ENCODE results near the gene SPAG16.
"Not testable (repeated sequence)": the region's sequence is repeated elsewhere in the genome, so short reads cannot be mapped to it uniquely, and the experiment has no call there.

Gene SPAG16

DNA sequence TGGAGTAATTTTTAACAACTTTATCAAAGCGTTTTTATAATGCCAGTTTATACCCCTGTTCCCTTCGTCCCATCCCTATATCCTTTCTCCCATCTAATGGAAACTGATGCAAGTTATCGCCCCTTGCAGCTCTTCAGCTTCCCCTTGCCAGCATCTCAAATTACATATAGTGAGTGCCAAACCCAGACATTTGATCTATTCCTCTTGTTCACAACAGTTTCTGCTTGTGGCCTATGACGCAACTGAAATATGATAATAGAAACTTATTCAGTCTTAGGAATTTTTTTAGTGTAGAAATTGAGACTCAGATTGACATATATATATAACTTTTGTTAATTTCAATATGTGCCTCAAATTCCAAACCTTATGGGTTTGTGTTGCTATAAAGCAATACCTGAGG lies 564.4 kb downstream of the SPAG16 start:
- DNase-seq, result no peak

DNA sequence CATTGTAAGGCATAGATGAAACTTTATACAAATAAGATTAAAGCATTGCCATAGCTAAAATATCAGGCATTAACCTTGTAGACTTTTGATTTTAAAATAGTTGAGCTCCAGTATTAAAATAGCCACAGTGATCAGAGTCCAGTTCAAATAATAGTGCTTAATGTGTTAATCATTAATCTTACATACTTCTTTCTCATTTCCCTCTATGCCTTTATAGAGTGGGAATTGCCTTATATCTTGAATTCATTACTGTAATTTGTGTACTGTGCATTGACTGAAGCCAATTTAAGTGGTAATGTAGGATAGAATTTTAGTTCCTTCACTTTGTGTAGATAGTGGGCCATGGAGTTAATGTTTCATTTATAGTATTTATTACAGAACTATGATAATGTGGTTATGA lies 577.4 kb downstream of the SPAG16 start:
- DNase-seq, result no peak

DNA sequence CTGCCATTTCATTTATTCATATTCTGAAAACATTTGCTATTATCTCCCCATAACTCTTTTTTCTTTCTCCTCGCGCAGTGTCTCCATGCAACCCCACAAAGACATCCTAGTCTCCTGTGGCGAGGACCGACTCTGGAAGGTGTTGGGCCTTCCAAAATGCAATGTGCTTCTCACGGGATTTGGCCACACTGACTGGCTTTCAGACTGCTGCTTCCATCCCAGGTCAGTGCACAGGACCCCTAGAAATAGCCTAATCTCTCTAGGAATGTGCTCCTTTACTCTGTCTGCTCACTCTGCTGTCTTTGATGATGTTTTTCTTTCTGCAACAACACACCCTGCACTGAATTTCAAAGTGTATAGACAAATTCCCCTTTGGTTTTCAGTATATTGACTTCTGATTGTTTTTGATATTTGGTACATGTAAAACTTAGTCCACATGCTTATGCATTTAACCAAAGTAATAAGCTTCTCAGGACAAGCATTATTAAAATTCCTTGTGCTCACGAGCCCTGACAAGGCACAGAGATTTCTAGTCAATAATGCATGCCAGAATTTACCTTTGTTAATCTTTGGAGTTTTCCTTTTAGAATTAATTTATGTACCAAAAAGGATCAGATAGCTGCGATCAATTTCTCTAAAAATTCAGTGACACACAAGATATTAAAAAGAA lies 578.3 kb downstream of the SPAG16 start:
- no peak for DNase-seq

DNA sequence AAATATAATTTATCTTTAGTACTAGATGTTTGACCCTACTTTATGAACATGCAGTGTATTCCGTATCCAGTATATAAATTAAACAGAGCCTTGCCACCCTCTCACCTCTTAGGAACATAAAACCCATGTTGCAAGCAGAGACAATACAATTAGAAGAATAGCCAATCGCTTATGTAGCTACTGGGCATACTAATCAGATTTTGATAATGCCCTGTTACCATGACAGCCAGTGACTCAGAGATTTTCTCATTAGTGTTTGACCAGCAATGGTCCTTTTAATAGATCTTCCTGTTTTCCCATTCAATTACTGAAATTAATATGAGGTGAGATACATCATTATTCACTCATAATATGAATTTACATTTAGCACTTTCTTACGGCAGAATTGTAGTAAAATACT lies 579.3 kb downstream of the SPAG16 start:
- DNase-seq, result peak; percentile 48

DNA sequence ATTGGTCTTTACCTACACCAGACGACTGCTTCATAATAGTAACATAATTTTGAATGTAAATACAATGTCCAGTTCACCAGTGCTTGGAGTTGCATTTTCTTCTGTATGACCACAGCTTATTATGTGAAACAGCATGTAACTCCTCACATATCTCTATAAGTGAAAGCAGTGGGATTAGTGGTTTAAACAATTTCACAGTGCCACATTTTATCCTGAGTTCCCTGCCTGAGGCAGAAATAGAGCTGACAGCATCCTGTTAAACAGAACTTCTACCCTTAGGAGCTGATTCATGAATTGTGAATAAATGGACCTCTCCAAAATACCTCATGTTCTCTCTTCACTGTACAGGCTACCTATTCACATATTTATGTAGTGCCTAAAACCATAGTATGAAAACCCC lies 584.3 kb downstream of the SPAG16 start:
- no peak for DNase-seq

DNA sequence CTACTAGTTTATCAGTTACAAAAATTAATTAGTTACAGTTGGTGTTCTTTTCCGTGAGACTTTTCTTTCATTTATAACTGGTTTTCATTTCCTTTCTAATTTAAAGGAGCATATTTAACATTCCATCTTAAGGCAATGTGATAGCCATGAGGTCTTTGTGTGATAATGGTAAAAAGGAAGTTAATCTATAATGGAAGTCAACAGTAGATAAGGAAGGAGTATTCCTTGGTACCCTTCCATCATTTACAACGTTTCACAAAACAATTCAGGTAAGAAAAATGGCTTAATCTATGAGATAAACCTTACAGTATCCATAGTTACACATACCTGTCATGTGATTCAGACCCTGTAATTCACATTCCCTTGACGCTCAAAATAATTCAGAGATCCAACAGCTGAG lies 601.2 kb downstream of the SPAG16 start:
- no peak for DNase-seq

DNA sequence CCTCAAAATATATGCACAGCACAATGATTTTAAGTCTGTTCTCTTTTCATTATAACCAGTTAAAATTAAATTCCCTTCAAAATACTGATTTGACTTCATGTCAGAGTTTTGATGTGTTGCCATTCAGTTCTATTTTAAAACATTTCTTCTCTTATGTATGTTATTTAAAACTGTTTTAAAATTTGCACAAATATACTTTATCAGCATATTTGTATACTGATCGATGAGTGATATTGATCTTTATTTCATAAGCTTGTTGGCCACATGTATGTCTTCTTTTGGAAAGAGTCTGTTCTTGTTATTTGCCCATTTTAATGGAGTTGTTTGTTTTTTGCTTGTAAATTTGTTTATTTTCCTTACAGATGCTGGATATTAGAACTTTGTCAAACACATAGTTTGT lies 630.2 kb downstream of the SPAG16 start:
- no peak for DNase-seq

DNA sequence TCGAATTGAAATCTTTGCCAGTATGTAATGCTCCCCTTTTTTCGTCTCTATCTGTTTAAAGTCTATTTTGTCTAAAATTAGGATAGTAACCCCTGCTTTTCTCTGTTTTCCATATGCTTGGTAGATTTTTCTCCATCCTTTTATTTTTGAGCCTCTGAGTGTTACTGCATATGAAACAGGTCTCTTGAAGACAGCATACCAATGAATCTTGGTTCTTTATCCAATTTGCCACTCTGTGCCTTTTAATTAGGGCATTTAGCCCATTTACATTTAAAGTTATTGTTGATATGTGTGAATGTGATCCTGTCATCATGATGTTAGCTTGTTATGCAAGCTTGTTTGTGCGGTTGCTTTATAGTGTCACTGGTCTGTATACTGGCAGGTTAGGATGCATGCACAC lies 635.8 kb downstream of the SPAG16 start:
- no peak for DNase-seq

DNA sequence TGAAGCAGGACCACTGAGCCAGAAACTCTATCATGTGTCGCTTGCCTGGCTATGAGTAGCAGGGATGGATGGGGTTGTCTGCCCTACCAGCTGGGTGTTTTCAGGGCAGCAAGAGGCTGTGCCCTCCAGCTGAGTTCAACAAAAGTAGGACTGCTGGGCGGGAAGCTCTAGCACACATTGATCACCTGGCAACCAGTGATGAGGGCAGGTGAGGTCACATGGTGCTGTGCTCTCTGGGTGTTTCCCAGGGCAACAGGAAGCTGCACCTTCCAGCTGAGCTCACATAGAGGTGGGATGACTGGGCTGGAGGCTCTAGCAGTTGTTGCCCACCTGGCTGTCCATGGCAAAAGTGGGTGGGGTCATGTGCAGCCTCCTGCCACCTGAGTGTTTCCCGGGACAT lies 639.3 kb downstream of the SPAG16 start:
- DNase-seq, result peak; percentile 97

DNA sequence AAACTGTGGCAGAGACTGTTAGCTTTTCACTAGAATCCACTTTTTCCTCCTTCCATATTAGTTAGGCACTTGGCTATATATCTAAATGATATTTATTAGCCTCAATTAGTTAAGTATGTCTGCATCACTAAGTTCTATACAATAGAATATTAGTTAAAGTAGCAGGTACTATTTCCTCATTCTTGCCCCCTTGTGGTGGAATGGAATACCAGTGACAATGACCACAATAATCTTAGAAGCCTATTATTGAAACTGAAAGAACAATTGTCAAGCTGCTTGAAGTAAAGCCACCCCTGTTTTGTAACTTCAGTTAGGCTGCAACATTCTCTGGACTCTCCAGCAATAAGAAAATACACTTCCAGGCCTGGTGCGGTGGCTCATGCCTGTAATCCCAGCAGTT lies 650.3 kb downstream of the SPAG16 start:
- peak; percentile 2 for DNase-seq

DNA sequence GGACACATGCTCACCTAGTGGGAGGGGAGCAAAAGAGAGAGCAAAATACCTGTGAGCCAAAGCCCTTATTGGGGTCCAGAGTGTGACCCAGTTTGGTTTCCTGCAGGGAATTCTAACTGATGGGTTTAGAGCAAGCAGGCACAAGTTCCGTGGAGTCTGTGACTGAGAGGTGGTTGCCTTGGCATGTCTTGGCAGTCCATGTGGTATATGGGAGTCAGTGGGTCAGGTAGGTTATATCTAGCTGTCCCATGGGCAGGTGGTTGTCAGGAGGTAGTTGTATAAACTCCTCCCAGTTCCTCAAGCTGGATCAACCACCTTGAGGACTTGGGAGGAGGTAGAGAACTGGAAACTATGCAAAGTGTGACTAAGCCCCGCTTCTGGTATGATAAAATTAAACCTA lies 673.8 kb downstream of the SPAG16 start:
- no peak for DNase-seq

DNA sequence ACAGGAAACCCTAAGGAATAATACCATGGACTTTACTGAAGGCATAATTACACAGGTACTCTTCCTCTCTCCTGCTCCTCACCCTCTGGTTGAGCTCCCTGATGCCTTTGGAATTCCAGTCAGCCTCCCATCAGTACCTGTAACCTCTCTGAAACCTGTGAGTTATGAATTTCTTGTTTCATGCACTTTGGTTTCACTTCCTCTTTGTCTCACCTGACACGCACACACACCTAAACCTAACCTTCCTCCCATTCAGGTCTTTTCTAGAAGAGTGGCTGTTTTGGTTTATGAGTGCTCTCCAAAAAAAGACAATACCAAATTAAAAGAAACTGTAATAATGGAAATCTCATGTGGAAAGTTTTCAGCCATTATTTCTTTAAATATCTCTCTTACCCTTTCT lies 675.3 kb downstream of the SPAG16 start:
- DNase-seq, result no peak

DNA sequence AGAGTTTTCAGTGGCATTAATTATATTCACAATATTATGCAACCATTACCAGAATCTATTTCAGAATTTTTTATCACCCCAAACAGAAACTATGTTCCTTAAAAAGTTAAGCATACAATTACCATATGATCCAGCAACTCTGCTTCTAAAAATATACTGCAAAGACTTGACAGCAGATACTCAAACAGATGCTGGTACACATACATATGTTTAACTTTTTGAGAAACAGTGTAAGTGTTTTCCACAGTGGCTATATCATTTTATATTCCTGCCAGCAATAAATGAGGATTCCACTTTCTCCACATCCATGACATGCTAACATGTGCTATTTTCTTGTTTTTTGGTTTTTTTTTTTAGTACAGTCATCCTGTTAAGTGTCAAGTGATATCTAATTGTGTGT lies 687.3 kb downstream of the SPAG16 start:
- DNase-seq, result no peak

DNA sequence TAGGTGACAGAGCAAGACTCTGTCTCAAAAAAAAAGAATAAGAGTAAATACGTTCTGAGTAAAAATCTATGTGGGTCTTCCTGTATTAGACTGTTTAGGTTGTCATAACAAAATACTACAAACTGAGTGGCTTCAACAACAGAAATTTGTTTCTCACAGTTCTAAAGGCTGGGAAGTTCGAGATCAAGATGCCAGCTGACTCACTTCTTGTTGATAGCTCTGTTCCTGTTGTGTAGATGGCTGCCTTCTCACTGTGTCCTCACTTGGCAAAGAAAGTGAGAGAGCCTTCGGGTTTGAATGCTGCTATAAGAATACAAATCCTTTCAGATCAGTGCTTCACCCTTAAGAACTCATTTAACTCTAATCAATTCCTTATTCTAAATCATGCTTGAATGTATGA lies 696.6 kb downstream of the SPAG16 start:
- DNase-seq, result no peak

DNA sequence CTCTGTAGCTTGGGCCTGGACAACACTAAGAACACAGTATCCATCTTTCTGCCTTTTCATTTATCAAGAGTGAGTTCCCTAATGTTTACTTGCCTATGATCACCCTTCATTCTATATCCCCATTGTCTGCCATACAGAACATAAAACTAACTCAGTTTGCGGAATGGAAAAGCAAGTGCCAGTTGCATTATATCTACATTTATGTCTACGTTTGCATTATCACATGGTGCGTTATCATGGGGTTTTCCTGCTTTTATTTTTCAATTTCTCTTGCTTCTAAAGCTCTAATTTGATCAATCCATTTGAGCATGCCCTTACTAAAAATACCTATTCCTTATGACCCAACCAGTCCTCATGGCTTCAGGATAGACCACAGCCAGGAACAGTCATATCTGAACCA lies 704.9 kb downstream of the SPAG16 start:
- no peak for DNase-seq

DNA sequence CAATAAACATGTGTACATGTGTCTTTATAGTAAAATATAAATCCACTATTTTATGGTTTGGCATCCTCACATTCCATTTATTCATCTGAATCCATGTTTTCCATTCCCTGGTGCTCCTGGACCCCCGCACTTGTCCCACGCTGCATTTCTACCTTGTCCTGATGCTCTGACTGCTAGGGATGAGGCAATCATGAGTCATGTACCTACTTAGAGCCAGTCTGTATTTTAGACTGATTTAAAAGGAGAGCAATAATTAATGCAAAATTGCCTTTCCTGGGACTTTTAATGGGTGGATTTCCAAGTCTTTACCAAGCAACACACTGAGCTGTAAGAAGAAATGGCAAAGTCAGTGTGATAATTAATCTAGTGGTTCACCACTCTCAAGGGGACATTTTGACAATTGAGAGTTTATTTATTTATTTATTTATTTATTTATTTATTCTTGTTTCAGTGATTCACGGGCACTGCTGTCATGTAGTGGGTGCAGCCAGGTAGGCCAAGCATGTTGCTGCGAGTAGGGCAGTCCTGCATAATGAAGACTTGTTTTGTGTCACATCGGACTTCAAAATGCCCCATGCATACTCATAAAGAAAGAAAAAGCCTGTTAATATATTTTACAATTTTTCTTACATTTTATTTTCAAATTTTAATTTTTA lies 707.3 kb downstream of the SPAG16 start:
- DNase-seq, result no peak

DNA sequence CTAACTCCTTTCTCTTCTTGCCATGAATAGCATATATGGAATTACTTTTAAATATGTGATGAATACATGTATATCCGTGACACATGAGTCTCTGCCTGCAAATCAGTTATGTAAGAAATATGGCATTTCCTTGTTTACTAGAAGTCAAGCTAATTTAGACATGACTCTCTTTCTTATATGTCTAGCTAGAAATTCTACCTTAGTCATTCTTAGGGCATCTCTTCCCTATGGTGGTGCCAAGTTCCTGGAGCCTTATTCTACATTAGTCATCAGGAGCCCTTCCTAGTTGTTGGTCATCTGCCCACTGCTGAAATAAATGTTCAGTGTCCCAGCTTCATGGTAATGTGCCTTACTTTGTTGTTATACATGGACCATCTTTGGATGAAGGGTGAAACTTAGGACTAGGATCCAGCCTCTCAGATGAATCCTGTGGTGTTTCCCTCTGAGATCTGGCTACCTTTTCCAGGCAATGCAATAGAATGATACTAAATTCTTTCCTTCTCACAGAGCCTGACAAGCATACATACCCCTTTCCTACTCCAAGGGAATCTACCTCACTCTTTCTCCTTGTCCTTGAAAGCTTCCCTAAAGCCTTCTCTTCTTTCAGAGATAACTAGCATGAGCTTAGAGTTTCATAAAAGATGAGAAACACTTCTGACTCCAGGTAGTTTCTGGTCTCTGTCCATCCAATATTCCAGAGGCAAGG lies 711.3 kb downstream of the SPAG16 start:
- no peak for DNase-seq

DNA sequence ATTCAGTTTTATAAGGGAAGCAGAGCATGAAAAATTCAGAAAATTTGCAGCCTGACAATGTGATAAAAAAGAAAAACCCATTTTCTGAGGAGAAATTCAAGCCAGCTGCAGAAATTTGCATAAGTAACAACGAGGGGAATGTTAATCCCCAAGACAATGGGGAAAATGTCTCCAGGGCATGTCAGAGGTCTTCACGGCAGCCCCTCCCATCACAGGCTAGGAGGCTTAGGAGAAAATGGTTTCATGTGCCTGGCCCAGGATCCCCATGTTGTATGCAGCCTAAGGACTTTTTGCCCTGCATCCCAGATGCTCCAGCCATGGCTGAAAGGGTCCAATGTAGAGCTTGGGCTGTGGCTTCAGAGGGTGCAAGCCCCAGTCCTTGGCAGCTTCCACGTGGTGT lies 714.7 kb downstream of the SPAG16 start:
- DNase-seq, result not testable (repeated sequence)

DNA sequence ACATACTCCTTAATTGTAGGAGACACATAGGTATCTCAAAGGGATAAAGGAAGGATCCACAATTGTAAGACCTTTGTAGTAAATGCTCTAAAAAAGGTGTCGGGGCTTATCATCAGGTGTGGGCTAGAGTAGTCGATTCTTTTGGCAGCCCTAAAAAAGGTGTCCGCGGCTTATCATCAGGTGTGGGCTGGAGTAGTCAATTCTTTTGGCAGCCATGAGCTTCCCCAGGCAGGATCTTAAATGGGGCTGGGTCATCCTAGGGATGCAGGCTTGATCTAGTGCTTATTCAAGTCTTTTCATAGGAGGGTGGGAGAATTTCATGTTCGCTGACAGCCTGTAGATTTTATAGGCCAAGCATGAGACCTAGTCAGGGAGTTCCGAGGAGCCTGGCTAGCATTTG lies 720.2 kb downstream of the SPAG16 start:
- DNase-seq, result no peak

DNA sequence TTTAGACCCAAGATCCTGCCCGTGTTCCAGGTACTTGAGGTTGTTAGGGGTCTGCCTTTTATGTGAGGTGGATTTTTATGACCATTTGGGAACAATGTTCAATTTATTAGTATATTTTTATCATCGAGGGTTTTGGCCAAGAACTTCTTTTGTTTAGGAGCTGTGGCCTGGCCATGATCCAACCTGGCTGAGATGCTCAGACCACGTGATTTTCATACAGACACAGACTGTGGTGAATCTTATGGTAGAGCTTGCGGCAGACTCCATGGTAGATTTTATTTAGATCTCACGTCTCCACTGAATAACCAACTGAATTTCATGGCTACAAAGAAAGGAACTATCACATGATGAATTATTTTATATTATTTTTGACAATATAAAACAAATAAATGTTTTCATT lies 721.1 kb downstream of the SPAG16 start:
- no peak for DNase-seq

DNA sequence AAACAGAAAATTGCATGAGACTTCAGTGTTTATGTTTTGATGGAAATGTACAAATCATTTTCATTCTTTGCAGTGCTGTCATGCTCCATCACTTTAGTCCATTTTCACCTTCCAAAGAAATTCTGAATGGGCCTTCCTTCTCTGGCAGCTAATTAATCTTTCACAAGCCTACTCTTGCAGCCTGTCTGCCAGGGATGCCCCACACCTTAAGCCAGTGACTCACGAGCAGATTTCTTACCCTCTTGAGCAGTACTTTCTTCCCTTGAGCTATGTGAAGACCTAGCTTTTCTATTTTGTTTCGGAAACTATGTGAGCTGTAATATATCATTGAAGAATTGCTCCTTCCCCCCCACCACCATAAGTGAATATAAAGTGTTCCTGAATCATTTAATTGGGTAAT lies 722.3 kb downstream of the SPAG16 start:
- no peak for DNase-seq

DNA sequence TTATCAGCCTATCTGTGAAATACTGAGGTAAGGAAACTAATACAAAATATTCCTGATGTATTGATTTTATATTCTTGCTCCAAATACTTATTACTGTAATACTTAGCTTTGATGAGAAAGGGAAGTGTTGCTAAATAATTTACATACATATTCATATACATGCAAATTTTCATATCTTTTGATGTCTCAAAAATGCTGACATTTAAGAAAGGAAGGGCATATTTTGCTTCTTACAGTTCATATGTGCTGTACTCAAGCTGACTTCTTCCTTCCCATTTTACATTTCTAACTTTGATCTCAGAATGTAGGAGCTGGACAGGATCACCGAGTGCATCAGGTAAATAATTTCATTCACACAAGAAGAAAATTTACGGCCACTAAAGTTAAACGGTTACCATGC lies 727.4 kb downstream of the SPAG16 start:
- DNase-seq, result no peak

DNA sequence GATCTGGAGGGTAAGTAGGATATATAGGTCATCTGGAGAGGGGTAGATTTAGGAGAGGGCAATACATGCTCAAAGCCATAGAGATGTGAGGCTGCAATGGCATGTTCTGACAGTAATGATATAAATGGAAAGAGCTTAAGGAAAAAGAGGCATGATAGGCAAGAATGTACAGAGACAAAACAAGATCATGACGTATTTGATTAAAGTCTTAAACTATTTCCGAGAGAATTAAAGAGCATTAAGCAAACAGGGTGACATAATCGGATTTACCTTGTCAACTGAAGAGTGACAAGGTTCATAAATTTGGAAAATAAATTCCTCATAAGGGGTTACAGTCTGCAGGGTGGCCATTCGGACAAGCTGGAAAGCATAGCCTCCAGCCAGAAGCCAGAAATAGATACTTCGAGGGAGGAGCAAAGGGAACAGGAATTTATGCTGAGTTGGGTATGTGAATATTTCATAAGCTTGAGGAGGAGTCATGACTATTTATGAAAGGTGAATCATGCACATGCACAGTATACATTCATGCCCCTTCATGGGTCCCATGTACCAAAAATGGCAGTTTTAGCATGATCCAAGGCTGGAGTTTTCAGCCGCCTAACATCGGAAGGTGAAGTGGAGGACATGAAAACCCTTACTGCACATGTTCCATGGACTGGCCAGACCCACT lies 730.4 kb downstream of the SPAG16 start:
- DNase-seq, result no peak
